ENCODE results near the gene PSEN2.

The PSEN2 gene

GRCh38 chr1:226940806-226941067 lies 70.3 kb downstream of the PSEN2 start:
- no peaks in the 10 kb centered on the region for H3K36me3 ChIP-seq (replicated peaks)
- in situ Hi-C loops (cut with HindIII; ENCODE audit: low pct_ligation_motif_present, low sequenced_read_pairs) = no loop called here
- DNase-seq = no peak
- no peak for TF ChIP-seq CTCF (IDR thresholded peaks at IDR 0.05; ENCODE audit: low read depth, low read length, missing control alignments)
- H3K27me3 ChIP-seq (replicated peaks) = no peaks in the 10 kb centered on the region
- no peak overlapping the region for H3K27ac ChIP-seq
- peak overlapping the region; percentile 72 for H3K4me3 ChIP-seq (ENCODE audit: low read depth, low read length)

GRCh38 chr1:226942392-226942791 lies 72.0 kb downstream of the PSEN2 start:
- H3K4me3 ChIP-seq (ENCODE audit: low read depth, low read length) = no peak overlapping the region
- no peak for DNase-seq
- no peaks in the 10 kb centered on the region for H3K36me3 ChIP-seq (replicated peaks)
- no peak overlapping the region for H3K27ac ChIP-seq
- TF ChIP-seq CTCF (IDR thresholded peaks at IDR 0.05; ENCODE audit: low read depth, low read length, missing control alignments) = no peak
- no peaks in the 10 kb centered on the region for H3K27me3 ChIP-seq (replicated peaks)
- in situ Hi-C loops (cut with HindIII; ENCODE audit: low pct_ligation_motif_present, low sequenced_read_pairs) = no loop called here

GRCh38 chr1:226943156-226943555 lies 72.7 kb downstream of the PSEN2 start:
- no peak for DNase-seq
- no peak overlapping the region for H3K27ac ChIP-seq
- no peak overlapping the region for H3K4me3 ChIP-seq (ENCODE audit: low read depth, low read length)
- no peak for TF ChIP-seq CTCF (IDR thresholded peaks at IDR 0.05; ENCODE audit: low read depth, low read length, missing control alignments)
- in situ Hi-C loops (cut with HindIII; ENCODE audit: low pct_ligation_motif_present, low sequenced_read_pairs) = no loop called here
- H3K36me3 ChIP-seq (replicated peaks) = no peaks in the 10 kb centered on the region
- no peaks in the 10 kb centered on the region for H3K27me3 ChIP-seq (replicated peaks)

GRCh38 chr1:226943927-226944326 lies 73.5 kb downstream of the PSEN2 start:
- Histone ChIP-seq H3K36me3 (replicated peaks) (no peaks in the 10 kb centered on the region), H3K27me3 (replicated peaks) (no peaks in the 10 kb centered on the region), H3K27ac (no peak overlapping the region), H3K4me3 (ENCODE audit: low read depth, low read length) (no peak overlapping the region)
- DNase-seq = no peak
- in situ Hi-C loops (cut with HindIII; ENCODE audit: low pct_ligation_motif_present, low sequenced_read_pairs) = no loop called here
- TF ChIP-seq CTCF (IDR thresholded peaks at IDR 0.05; ENCODE audit: low read depth, low read length, missing control alignments) = no peak

GRCh38 chr1:226945106-226945857 lies 74.9 kb downstream of the PSEN2 start:
- H3K27me3 ChIP-seq (replicated peaks) = no peaks in the 10 kb centered on the region
- in situ Hi-C loops (cut with HindIII; ENCODE audit: low pct_ligation_motif_present, low sequenced_read_pairs) = no loop called here
- H3K4me3 ChIP-seq (ENCODE audit: low read depth, low read length) = no peak overlapping the region
- no peak for TF ChIP-seq CTCF (IDR thresholded peaks at IDR 0.05; ENCODE audit: low read depth, low read length, missing control alignments)
- no peak for DNase-seq
- no peaks in the 10 kb centered on the region for H3K36me3 ChIP-seq (replicated peaks)
- H3K27ac ChIP-seq = no peak overlapping the region

Data from brain microvascular endothelial cell (primary cell).